Neural progenitor cell (in vitro differentiated cells): ENCODE data around the gene VAT1L.

ENCODE experiments used
- EZH2 ChIP-seq: fragments of 200-600 bp; sonication (generic); IDR thresholded peaks from 2 replicates; pipeline ENCODE4 v1.6.1; 2017; ENCODE audit warnings: antibody characterized with exemption, mild to moderate bottlenecking, moderate library complexity
- EZH2phosphoT487 ChIP-seq: fragments of 200-600 bp; sonication (generic); IDR thresholded peaks from 2 replicates; pipeline ENCODE4 v1.6.1; 2017; ENCODE audit warnings: antibody characterized with exemption
- TF ChIP-seq, protein P1 (sequence below): fragments of 200-600 bp; sonication (generic); IDR thresholded peaks from 2 replicates; pipeline ENCODE4 v1.5.1; 2017; ENCODE audit warnings: antibody characterized with exemption, mild to moderate bottlenecking

DNA sequence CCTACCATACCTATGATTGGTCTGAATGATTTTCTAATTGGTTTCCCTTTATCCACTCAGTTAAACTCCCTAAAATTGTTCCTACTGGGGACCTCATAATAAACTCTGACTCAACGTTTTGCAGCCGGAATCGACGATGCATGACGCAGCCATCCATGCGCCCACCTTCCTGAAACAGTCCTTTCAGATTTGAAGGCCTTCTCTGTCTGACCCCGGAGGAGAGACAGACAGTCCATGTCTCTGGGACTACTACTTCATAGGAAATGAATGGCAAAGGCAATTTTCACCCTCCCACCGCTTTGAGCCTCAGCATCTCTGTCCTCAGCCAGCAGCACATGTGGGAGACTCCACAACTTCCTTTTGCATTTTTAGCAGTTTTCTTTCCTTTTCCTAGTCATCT lies 13.5 kb downstream of the VAT1L start:
- TF ChIP-seq EZH2 = no peak
- TF ChIP-seq, protein P1, sequence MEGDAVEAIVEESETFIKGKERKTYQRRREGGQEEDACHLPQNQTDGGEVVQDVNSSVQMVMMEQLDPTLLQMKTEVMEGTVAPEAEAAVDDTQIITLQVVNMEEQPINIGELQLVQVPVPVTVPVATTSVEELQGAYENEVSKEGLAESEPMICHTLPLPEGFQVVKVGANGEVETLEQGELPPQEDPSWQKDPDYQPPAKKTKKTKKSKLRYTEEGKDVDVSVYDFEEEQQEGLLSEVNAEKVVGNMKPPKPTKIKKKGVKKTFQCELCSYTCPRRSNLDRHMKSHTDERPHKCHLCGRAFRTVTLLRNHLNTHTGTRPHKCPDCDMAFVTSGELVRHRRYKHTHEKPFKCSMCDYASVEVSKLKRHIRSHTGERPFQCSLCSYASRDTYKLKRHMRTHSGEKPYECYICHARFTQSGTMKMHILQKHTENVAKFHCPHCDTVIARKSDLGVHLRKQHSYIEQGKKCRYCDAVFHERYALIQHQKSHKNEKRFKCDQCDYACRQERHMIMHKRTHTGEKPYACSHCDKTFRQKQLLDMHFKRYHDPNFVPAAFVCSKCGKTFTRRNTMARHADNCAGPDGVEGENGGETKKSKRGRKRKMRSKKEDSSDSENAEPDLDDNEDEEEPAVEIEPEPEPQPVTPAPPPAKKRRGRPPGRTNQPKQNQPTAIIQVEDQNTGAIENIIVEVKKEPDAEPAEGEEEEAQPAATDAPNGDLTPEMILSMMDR = no peak
- TF ChIP-seq EZH2phosphoT487 = no peak
